GM19351 (cell line): ENCODE data around the gene IPO13.

Experiments
- ATAC-seq: cut with Tn5 transposase; IDR thresholded peaks from one replicate; pipeline ENCODE4 v1.9.1; 2021; ENCODE audit warnings: mild to moderate bottlenecking, moderate library complexity; ENCODE audit not compliant: unreplicated experiment

Gene IPO13

GRCh38 chr1:43973981-43974442 lies 27.3 kb downstream of the IPO13 start:
- ATAC-seq: no peak

- peak; percentile 61 for ATAC-seq
Observed at GRCh38 chr1:43974443-43975248, 27.9 kb downstream of the IPO13 start, which contains the start of gene ATP6V0B. TSS of gene ATP6V0B (plus strand) at chr1:43974960. CDS start at chr1:43975041, 81 bp downstream.

GRCh38 chr1:43975249-43975961 lies 28.7 kb downstream of the IPO13 start:
- ATAC-seq: no peak

- no peak for ATAC-seq
Observed at GRCh38 chr1:43976045-43976444, 29.3 kb downstream of the IPO13 start.

GRCh38 chr1:43976890-43977289 lies 30.1 kb downstream of the IPO13 start:
- no peak for ATAC-seq

GRCh38 chr1:43977376-43978263 lies 30.9 kb downstream of the IPO13 start:
- no peak for ATAC-seq

GRCh38 chr1:43978264-43978550 lies 31.5 kb downstream of the IPO13 start:
- ATAC-seq: no peak

- no peak for ATAC-seq
Observed at GRCh38 chr1:43978551-43979260, 32.0 kb downstream of the IPO13 start, which contains the start of gene B4GALT2. TSS of gene B4GALT2 (plus strand) at chr1:43979210. CDS start at chr1:43981161, 1,951 bp downstream.

GRCh38 chr1:43979261-43979527 lies 32.4 kb downstream of the IPO13 start:
- no peak for ATAC-seq

GRCh38 chr1:43979528-43980254 lies 32.9 kb downstream of the IPO13 start:
- ATAC-seq: no peak

- no peak for ATAC-seq
Observed at GRCh38 chr1:43980255-43981134, 33.7 kb downstream of the IPO13 start.

- no peak for ATAC-seq
Observed at GRCh38 chr1:43981135-43981491, 34.4 kb downstream of the IPO13 start.

GRCh38 chr1:43981636-43982035 lies 34.9 kb downstream of the IPO13 start:
- ATAC-seq: no peak

- no peak for ATAC-seq
Observed at GRCh38 chr1:43982241-43982640, 35.5 kb downstream of the IPO13 start.

- ATAC-seq: no peak
Observed at GRCh38 chr1:43982808-43983207, 36.1 kb downstream of the IPO13 start.

- no peak for ATAC-seq
Observed at GRCh38 chr1:43983253-43983899, 36.6 kb downstream of the IPO13 start.

- ATAC-seq: no peak
Observed at GRCh38 chr1:43984855-43985254, 38.1 kb downstream of the IPO13 start.

- ATAC-seq: no peak
Observed at GRCh38 chr1:43985984-43986595, 39.3 kb downstream of the IPO13 start.
